Putamen (tissue), 1 donor: ENCODE measurements around the gene COQ4.

Experiments
- DNase-seq: peaks from one replicate; pipeline ENCODE4 v3.0.0-alpha.2; 2016; ENCODE audit warnings: low spot score

Gene COQ4

DNA sequence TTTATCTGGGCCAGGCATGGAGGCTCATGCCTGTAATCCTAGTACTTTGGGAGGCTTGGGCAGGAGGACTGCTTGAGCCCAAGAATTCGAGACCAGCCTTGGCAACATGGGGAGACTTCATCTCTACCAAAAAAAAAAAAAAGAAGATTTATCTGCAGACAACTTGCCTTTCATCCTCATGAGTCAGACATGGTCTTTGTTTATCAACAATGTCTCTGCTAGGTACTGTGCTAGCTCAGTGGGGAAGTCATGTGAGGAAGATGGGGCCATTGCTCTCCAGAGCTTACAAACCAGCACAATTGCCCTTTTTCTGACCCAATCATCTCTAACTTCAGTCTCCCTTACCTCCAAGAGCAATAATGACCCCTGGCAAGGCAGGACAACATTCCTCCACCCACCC lies 50.1 kb downstream of the COQ4 start:
- no peak for DNase-seq

DNA sequence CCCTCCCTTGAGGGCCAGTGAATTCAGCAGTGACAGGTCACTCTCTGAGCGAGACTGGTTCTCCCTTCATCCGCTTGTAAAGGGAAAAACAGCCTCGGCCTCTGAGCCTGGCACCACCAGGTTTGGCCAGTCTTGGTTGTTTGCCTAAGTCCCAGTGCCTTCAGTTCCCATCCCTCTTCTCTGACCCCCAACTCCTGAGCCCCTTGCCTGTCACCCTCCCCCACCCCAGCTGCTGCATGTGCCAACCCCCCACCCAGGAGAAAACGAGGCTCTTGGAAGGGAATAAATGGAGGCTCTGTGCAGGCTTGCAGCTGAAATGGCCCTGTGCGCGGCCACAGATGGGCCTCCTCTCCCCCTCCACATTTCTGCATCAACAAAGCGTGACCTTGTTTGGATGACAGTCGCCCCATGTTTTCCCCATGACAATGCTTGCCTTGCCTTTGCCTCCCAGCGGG lies 51.6 kb downstream of the COQ4 start:
- DNase-seq = peak; percentile 96

DNA sequence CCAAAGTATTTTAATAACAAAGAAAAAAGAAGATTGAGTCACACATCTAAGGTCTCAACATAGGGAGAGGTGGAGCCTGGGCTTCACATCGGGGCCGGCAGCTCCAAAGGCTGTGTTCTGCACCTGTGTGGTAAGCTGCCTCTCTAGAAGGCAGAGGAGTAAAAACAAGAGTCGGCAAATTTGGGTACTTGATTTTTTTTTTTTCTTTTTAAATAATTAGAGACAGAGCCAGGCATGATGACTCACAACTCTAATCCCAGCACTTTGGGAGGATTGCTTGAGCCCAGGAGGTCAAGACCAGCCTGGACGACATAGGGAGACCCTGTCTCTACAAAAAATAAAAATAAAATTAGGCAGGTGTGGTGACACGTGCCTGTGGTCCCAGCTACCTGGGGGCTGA lies 53.2 kb downstream of the COQ4 start:
- DNase-seq = no peak

DNA sequence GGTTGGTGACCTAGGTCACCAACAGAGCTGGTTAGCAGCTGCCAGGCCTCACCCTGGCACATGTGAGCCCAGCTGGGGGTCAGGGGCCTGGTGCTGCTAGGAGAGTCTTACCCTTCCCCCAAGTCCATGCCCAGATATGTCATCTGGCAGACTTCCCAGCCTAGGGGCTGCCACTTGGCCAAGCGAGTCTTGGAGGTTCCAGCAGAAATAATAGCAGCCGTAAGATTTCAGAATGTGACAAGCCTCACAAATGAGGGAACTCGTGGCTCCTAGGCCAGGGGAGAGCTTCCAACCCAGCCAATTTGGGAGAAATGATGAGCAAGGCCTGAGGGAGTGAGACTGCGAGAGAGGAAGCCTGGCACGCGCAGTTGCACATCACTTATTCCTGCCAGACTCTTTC lies 59.6 kb downstream of the COQ4 start:
- no peak for DNase-seq

DNA sequence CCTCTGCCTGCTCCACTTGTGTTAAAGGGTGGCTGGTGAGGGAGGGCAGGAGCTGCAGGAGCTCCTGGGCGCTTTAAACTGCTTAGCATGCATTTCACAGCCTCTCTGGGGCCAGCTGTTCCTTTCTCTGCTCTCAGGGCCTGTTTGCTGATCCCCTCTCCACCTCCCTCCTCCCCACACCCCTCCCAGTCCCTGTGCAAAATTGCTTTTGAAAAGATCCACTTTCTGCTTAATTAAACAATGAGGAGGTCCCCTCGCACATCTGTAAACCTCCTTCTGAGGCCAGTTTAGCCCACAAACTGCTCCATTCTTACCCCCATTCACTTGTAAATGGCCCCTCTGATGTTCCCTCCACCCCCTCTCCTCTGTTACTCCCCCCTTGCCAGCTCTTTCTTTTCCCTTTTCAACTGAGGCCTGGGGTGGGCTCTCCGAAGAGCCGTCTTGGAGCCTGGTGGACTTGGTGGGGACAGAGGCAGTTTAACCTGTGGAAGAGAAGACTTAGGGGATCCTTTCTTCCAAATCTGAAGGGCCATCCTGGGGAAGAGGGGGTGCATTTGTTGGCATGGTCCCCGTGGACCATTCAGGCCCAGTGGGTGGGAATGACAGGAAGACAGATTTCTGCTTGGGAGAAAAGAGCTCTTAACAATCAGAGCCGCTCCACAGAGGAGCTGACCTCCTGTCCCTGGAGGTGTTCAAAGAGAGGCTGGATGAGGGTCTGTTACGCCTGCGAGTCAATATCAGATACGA lies 60.5 kb downstream of the COQ4 start:
- DNase-seq = peak; percentile 90
